Left colon (tissue), 2 donors: ENCODE measurements around the gene DNASE1L2. TPM values are rescaled to one million over a fixed set of nuclear protein-coding genes. Genes with fewer than 3 reads are reported as not detected.
"Not testable (repeated sequence)": the region's sequence is repeated elsewhere in the genome, so short reads cannot be mapped to it uniquely, and the experiment has no call there.

Source experiments
- ATAC-seq: fragments of 200-7000 bp; cut with Tn5 transposase; one replicate; pipeline ENCODE4 v1.9.1; 2020; ENCODE audit warnings: mild to moderate bottlenecking, moderate library complexity
- DNase-seq, 2 donors: peaks; one replicate each; pipeline ENCODE4 v3.0.0-alpha.2; 2020
- intact Hi-C, 2 donors: fragments of 100-400 bp; cut with DNase I in 1 of 2; cut with micrococcal nuclease in 1 of 2; formaldehyde crosslinking; loops; one replicate each; pipeline versions ENCODE4 v1.11.2 to v1.14.0; 2022; cut with DNase I, micrococcal nuclease
- total RNA-seq, 2 donors: library from RNA; stranded (reverse); fragmentation: NEBNext Ultra II Directional; extraction: Animal tissue kit (Norgen Biotek cat#: 25700); gene quantifications; one replicate each; pipeline ENCODE4 v1.2.1, GENCODE V29; 2021
- donor health status: DM: no; HTN: no; CAD: no.
- donor health status: DM: yes; HTN: yes; CAD: no.

Gene DNASE1L2
- total RNA-seq, 2 donors from 2014 or later = 0.75 to 0.82 TPM

DNA sequence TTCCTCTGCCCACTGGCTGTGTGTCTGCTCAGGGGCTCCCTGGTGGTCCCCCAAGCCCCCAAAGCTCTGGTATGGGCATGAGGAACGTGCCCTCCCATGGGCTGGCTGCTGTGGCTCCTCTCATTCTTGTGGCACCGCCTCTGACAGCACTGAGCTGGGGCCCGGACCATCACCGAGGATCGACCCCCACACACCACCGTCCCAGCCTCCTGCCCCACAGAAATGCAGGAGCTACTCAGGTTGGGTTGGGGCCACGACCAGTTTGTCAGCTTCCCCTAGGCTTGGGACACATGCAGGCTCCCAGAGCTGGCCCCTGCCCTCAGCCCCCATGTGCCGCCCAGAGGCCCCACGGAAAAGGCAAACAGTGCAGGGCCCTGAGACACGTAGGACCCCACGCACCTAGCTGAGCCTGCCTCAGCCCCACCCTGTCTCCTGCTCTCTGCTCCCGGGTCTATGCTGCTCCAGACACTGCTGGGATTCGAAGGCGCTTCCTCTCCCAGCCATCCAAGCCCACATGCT lies 36.6 kb upstream of the DNASE1L2 start:
- ATAC-seq = no peak
- intact Hi-C loops = no loop called here
- no peak for DNase-seq

DNA sequence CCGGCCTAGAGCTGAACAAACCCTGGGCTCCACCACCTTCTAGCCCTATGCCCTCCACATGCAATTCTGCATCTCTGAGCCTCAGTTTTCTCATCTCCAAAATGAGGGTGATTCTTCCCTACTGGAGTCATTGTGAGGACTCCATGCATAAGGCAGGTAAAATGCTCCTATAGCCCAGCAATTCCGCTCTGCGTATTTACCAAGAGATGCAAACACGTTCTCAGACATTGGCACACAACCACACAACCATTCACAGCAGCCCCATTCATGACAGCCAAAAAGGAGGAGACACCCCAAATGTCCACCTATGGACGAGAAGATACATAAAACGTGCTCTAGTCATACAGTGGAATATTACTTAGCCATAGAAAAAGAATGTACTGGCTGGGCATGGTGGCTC lies 35.9 kb upstream of the DNASE1L2 start:
- intact Hi-C loops = no loop called here
- ATAC-seq = no peak
- DNase-seq = no peak

DNA sequence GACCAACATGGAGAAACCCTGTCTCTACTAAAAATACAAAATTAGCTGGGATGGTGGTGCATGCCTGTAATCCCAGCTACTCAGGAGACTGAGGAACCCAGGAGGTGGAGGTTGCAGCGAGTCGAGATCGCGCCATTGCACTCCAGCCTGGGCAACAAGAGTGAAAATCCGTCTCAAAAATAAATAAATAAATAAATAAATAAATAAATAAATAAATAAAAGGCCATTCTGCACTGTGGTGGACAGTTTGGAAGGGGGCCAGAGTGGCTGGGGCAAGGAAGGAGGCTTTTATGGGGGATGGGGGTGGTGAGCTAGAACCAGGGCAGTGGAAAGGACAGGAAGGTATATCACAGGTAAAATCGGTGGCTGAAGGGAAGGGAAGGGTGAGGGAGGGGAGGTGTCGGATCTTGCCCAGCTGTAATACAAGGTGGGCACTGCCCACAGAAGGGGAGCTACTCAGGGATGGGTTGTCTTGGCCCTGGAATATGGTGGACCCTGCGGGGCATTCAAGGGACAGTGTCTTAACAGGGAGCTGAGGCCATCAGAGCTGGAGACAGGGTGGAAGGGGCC lies 33.0 kb upstream of the DNASE1L2 start:
- DNase-seq, ATAC-seq, intact Hi-C loops: not testable (repeated sequence)

DNA sequence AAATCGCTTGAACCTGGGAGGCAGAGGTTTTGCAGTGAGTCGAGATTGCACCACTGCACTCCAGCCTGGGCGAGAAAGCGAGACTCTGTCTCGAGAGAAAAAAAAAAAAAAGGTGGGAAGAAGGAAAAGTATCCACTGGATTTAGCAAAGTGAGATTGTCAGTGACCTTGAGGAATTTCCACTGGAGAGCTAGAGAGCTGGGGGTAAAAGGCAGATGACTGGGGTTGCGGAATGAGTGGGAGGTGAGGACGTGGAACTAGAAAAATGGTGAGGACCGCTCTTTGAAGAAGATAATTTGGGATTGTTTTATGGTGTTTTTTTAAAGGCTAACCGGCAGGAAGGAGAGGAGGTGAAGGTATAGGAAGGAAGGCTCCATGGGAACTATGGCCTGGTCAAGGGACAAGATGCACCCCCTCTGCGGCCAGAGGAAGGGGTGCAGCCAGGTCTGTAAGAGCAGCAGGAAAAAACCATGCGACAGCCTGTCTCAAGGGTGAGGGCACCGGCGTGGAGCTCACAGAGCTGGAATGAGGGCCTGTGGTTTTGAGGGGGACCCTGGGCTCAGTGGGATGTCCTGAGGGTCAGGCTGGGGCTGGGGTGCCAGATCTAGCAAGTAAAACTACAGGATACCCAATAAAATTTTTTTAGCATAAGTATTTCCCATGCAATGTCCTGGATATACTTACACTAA lies 31.7 kb upstream of the DNASE1L2 start:
- DNase-seq (peak in 1 of 2 donors; percentile 33), ATAC-seq (no peak)
- intact Hi-C loops = no loop called here

DNA sequence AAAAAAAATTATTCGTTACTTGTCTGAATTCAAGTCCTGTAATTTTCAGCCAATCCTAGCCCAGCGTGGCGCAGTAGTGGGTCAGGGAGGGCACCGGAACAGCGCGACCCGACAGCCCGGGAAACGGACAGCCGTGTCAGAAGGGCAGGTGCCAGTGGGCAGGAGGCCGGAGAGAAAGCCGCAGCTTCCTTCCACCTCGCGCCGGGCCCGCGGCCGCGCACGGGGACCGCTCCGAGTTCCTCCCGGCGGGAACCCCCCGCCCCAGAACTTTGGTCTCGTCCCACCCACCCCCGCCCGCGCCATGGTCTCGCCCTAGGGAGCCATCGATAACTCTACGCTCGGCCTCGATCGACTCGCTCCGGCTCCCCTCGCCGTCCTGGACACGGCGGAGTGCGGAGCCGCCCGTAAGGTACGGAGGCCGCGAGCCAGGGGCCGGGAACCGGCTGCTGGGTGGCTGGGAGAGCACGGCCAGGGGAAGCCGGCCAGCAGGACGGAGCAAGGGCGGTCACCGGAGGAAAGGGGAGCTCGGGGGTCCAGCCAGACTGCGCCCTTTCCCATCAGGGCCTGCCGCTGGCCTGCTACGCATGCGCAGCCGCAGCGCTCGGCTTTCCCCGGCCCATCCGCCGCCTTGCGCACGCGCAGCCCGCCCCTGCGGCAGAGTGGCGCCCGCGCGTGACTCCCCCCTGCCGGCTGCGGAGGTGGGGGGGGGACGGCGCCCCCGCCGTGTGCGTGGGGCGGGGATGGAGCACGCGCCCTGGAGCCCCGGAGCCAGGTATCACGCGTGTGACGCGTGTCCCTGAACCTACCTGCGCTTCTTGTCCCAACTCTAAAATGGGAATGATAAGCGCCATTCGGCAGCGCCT lies 30.9 kb upstream of the DNASE1L2 start, which contains the start of gene MLST8:
MLST8 (plus strand) TSS at position 351 of the 863 bp plus-strand sequence. CDS start 632 bp downstream, outside the sequence.
- intact Hi-C loops = no loop called here
- ATAC-seq (peak; percentile 85), DNase-seq (peak; percentile 81 to 87)

DNA sequence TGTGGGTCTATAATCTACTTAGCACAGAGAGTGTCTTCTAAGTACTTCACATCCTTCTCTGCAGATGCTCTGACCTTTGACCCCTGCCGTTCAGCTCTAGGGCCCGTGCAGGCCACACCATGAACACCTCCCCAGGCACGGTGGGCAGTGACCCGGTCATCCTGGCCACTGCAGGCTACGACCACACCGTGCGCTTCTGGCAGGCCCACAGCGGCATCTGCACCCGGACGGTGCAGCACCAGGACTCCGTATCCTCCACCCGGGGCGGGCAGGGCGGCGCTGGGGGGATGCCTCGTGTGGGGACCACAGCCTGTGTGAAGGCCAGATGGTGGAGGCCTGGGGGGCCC lies 30.3 kb upstream of the DNASE1L2 start:
- intact Hi-C loops = no loop called here
- ATAC-seq = peak; percentile 23
- DNase-seq = peak in 1 of 2 donors; percentile 71

DNA sequence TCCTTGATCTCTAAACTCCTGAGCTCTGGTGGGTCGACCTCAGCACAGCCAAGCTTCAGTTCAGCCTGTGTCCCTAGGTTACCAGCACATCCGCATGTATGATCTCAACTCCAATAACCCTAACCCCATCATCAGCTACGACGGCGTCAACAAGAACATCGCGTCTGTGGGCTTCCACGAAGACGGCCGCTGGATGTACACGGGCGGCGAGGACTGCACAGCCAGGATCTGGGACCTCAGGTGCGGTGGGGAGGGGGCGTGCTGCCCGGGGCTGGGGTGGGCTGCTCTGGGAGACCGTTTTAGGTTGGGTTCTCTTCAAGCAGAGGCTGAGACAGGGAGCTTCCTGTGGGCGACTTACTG lies 29.8 kb upstream of the DNASE1L2 start:
- ATAC-seq = no peak

DNA sequence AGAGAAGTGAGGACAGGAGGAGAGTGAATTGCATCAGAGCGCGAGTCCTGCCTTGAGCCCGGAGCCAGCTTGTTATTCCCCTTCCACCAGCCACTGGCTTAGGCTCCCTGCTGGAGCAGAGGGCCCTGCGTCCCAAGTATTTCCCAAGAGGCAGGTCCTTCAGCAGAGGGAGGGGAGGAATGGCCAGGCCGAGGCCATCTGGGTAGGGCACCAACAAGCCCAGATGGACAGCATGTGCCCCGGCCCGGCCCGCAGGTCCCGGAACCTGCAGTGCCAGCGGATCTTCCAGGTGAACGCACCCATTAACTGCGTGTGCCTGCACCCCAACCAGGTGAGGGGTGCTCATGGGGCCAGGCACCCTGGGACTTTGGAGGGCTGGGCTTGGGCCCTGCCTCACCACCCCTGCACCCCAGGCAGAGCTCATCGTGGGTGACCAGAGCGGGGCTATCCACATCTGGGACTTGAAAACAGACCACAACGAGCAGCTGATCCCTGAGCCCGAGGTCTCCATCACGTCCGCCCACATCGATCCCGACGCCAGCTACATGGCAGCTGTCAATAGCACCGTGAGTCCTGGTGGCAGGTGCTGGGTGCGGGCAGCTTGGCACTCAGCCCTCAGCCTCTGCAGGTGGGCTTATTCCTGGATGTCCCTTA lies 29.3 kb upstream of the DNASE1L2 start:
- ATAC-seq (no peak), DNase-seq (no peak)
- intact Hi-C loops = no loop called here

More for the DNA sequence above, 29.8 kb upstream of the DNASE1L2 start:
- intact Hi-C loops = no loop called here
- no peak for DNase-seq

DNA sequence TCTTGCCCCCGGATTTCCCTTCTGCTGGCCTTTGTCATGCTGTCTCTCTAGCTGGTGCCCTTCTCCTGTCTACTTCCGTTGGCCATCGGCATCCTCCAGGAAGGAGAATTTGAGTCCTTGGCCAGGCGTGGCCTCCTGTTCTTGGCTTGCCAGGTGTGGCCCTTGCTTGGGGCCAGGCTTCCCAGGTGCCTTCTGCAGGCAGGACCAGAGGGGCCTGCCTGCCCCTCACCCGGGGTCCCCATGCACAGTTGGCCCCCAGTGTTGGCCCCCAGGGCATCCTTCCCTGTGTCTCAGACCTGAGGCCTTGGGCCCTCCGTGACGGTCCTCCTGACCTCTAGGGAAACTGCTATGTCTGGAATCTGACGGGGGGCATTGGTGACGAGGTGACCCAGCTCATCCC lies 28.4 kb upstream of the DNASE1L2 start:
- ATAC-seq (no peak), DNase-seq (no peak)
- intact Hi-C loops = no loop called here

DNA sequence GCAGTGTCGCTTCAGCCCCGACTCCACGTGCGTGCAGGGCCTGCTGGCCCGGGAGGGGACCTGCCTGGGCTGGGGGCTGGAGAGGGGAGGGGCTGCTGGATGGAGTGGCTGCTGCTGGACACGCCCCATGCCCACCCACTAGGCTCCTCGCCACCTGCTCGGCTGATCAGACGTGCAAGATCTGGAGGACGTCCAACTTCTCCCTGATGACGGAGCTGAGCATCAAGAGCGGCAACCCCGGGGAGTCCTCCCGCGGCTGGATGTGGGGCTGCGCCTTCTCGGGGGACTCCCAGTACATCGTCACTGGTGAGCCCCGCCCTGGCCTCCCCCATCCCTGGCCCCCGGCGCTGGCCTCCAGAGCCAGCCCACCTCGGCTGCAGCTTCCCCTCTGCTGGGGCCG lies 27.9 kb upstream of the DNASE1L2 start:
- intact Hi-C loops = no loop called here
- ATAC-seq (no peak), DNase-seq (no peak)

DNA sequence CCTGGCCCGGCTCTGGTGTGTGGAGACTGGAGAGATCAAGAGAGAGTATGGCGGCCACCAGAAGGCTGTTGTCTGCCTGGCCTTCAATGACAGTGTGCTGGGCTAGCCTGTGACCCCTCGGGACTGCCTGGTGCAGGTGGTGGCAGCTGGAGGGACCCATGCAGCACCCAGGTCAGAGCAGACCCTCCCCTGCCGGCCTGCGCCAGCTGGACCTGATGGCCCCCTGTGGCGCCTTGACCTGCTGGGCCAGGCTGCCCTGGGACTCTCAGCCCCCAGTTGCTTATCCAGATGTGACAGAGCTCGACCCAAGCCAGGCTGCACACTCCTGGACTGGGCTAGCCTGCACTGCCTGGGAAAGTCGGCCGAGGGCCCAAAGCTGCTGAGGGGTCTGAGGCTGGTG lies 27.5 kb upstream of the DNASE1L2 start:
- intact Hi-C loops = no loop called here
- DNase-seq = no peak
- ATAC-seq = no peak

DNA sequence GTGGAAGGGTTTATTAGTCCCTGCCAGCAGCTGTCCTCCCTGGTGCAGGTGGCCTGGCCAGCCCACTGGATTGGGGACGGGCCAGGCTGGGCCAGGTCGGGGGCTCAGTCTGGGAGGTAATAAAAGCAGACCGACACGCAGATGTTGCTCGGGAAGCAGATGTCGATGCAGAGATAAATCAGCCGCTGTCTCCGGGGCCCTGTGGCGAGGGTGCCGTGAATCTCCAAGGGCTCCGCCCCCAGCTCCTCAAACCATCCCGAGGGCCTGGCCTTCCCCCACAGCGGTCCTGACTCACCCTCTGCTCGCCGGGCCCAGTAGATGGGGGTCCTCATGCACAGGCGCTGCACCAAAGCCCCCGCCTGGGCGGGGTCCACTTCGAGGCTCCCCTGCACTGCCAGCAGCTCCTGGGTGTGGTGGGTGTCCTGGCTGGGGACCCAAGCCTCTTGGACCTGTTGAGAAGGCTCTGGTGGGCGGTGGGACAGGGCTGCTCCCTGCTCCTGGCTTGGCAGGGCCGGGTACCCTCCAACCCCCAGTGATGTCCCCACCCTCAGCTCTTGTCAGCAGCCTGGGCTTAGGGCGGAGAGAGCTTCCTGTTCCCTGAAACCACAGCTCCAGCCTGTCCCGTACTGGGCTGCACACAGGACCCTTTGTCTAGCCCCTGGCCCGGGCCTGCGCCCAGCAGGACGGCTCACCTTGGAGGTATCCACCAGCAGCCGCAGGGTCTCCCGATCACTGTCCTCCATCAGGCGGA lies 26.8 kb upstream of the DNASE1L2 start:
- no peak for ATAC-seq
- no peak for DNase-seq
- intact Hi-C loops = no loop called here

DNA sequence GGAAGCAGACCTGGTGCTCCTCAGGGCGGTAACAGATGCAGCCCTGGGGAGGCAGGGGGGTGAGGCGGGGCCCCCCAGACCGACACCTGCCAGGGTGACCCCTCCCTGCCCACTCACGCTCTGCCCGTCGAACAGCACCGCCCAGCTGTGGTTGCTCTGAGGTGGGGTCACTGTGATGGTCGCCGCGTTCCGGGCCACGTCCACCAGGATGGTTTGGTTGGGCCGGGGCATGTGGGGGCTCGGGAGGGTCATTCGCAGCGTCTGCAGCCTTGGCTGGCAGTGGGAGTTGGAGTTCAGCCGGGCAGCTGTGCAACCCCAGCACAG lies 26.3 kb upstream of the DNASE1L2 start:
- no peak for ATAC-seq
- DNase-seq = no peak
- intact Hi-C loops = no loop called here

DNA sequence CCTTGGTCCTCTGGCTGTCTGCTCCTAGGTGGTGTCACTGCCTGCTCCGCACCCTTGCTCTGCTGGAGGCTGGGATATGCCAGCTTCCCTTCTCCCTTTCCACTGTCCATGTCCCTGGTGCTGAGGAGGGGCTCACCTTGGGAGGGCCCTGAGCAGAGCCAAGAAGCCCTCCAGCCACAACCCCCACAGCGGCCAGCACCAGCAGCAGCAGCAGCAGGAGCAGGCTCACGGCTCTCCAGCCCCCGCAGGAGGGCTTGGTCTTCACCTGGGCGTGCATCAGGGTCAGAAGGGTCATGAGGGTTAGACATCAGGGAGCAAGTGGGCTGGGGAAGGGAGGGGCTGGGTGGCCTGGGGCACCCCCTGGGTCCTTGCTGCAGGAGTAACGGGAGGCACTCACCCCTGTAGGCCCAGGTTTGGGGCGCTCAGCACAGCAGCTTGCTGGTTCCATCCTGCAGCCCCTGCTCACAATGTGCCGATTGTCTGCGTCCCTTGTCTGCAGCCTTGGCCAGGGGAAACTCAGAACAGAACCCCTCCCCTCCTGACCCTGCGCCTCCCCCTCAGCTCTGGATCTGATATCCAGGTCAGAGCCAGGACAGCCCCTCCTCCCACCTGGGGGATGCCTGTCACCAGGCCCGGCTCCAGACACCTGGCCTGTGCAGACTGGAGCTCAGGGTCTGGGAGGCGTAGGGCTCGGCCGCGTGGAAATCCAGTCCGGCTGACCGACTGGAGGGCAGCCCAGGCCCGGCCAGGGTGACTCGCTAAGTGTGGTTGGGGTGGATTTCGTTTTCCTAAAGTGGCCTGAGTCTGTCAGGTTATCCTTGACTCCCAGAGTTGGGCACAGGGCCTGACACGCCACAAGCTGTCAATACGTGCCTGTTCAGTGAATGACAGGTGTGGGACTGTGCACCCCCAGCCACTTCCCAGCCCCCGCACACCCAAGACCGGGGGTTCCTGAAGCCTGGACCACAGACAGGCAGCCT lies 25.6 kb upstream of the DNASE1L2 start, which contains the start of gene BRICD5:
BRICD5 (minus strand) TSS at position 478 of the 980 bp plus-strand sequence; CDS start at position 448, 30 bp downstream.
- DNase-seq (no peak), ATAC-seq (no peak)
- intact Hi-C loops = no loop called here

DNA sequence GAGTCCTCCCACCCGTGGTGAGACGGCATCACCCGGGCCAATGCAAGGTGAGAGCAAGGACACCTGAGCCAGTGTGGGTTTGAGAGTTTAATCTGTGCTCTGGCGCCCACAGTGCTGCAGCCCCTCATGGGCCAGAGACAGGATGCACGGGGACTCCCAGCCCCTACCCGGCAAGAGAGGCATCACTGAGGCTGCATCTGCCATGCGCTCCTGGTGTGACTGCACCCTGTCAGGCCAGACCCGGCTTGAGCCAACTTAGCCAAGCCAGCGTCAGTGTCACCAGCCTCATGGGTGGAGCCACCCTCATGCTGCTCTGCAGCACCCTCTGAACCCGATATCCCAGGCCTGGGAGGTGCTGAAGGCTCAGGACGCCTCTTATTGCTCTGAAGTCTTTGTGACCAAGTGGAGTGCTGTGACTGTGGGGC lies 24.3 kb upstream of the DNASE1L2 start:
- intact Hi-C loops = no loop called here
- no peak for DNase-seq
- no peak for ATAC-seq

DNA sequence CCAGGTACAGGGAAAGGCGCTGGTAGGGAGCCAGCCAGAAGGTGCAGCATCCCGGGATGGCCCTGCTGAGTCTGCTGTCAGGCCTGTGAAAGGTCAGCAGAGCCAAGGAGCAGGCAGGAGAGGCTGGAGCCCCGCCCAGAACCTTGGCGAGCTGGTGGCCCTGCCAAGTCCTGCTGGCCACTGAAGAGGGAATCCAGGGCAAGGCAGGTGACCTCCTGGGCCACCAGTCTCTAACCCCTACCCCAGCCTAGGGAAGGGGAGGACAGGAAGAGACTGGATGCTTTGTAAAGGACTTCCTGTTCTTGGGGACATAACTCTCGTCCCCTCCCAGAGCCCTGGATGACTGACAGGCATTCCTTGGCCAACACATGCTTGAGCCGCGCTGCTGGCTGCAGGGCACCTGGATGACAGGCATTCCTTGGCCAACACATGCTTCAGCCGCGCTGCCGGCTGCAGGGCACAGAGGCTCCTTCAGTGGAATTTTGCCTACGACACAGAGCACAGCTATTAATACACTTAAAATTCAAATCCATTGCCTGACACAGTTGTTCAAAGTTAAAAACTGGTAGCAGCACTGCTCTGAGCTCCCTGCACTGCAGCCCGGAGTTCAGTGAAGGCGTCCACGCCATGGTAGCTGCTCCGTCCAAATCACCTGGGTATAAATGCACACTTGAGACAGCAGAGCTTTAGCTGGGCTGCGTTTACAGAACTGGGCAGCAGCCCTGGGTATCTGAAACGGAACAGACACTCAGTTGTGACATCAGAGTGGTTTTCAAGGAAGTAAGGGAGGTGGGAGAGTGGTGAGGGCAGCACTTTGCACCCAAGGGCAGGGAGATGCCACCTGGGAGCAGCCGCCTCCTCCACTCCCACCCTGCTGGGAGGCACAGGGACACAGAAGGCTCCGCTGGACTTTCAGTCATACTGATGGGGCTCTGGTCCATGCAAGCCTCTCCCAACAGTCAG lies 23.6 kb upstream of the DNASE1L2 start:
- DNase-seq (no peak), ATAC-seq (peak; percentile 27)
- intact Hi-C loops = no loop called here
